Measurements from ENCODE around the gene KLHL3. TPM values are rescaled to one million over a fixed set of nuclear protein-coding genes. Genes with fewer than 3 reads are reported as not detected.

KLHL3 gene
- total RNA-seq, 1 experiment from 2014 or later: 13.6 TPM

- no TSS peak for BruUV-seq (replicated peaks)
- peaks cover 48% of the 10 kb centered on the region for H3K4me1 ChIP-seq (replicated peaks; ENCODE audit: insufficient read depth)
- H4K20me1 ChIP-seq (ENCODE audit: insufficient read depth): no peaks in the 10 kb centered on the region
- H3K4me3 ChIP-seq: no peak overlapping the region
- ChIA-PET CTCF (interaction anchor here (1.4 kb wide), 1 partner anchor 10 kb away, joined by 3 read pairs; no protein-coding TSS in a partner anchor), POLR2A (ENCODE audit: unreplicated experiment) (interaction anchor here (0.6 kb wide), 1 partner anchor 575 kb away, joined by 6 read pairs; no protein-coding TSS in a partner anchor)
- H3K9me2 ChIP-seq (ENCODE audit: insufficient read depth): no peaks in the 10 kb centered on the region
- 0 out of 2 replicates have a peak overlapping the region, but pooled peaks have one; percentile 2 for H3K4me2 ChIP-seq
- peak overlapping the region; percentile 43 for H3K27ac ChIP-seq
- intact Hi-C loops (cut with micrococcal nuclease; ENCODE audit: unreplicated experiment): no loop called here
- H2AFZ ChIP-seq: no peak overlapping the region
- H3K9me3 ChIP-seq (ENCODE audit: insufficient read depth, low read depth): no peaks in the 10 kb centered on the region
- H3F3A ChIP-seq (ENCODE audit: insufficient read depth, low read depth): peaks cover 38% of the 10 kb centered on the region
- H3K27me3 ChIP-seq (ENCODE audit: insufficient read depth, low read depth): no peaks in the 10 kb centered on the region
- no peaks in the 10 kb centered on the region for H3K79me2 ChIP-seq (ENCODE audit: low read depth)
- DNase-seq: no peak
- TF ChIP-seq EZH2 (IDR thresholded peaks at IDR 0.05; ENCODE audit: low read depth) (no peak), CTCF (conservative IDR thresholded peaks at IDR 0.05) (no peak)
- no peaks in the 10 kb centered on the region for H3K36me3 ChIP-seq (ENCODE audit: low read depth)
Observed at GRCh38 chr5:137761566-137761965, 25.7 kb upstream of the KLHL3 start.

GRCh38 chr5:137760719-137761516 is 25.0 kb upstream of the KLHL3 start:
- peak overlapping the region; percentile 43 for H3K27ac ChIP-seq

More at GRCh38 chr5:137760719-137761516, 25.0 kb upstream of the KLHL3 start:
- Histone ChIP-seq H3K9me2 (ENCODE audit: insufficient read depth) (no peaks in the 10 kb centered on the region), H3K9me3 (ENCODE audit: insufficient read depth, low read depth) (no peaks in the 10 kb centered on the region), H4K20me1 (ENCODE audit: insufficient read depth) (no peaks in the 10 kb centered on the region), H3K4me1 (replicated peaks; ENCODE audit: insufficient read depth) (peaks cover 48% of the 10 kb centered on the region), H3F3A (ENCODE audit: insufficient read depth, low read depth) (peaks cover 38% of the 10 kb centered on the region), H3K79me2 (ENCODE audit: low read depth) (no peaks in the 10 kb centered on the region), H3K4me3 (no peak overlapping the region), H3K4me2 (0 out of 2 replicates have a peak overlapping the region, but pooled peaks have one; percentile 2), H2AFZ (no peak overlapping the region), H3K36me3 (ENCODE audit: low read depth) (no peaks in the 10 kb centered on the region), H3K27me3 (ENCODE audit: insufficient read depth, low read depth) (no peaks in the 10 kb centered on the region)
- no TSS peak for BruUV-seq (replicated peaks)
- intact Hi-C loops (cut with micrococcal nuclease; ENCODE audit: unreplicated experiment): no loop called here
- CTCF ChIA-PET: interaction anchor here (1.4 kb wide), 1 partner anchor 10 kb away, joined by 3 read pairs; no protein-coding TSS in a partner anchor
- peak; percentile 49 to 87 for DNase-seq
- POLR2A ChIA-PET (ENCODE audit: unreplicated experiment): interaction anchor here (0.6 kb wide), 1 partner anchor 576 kb away, joined by 6 read pairs; no protein-coding TSS in a partner anchor
- no peak for TF ChIP-seq CTCF (conservative IDR thresholded peaks at IDR 0.05)
- TF ChIP-seq EZH2 (IDR thresholded peaks at IDR 0.05; ENCODE audit: low read depth): no peak

Measured in PC-9 (cell line).